Cerebellar cortex (tissue), 1 donor: ENCODE data around the gene ADAMTS16.
A peak's percentile ranks its signal among the peaks of the same experiment; 100 is the strongest.
"Not testable (repeated sequence)": the region's sequence is repeated elsewhere in the genome, so short reads cannot be mapped to it uniquely, and the experiment has no call there.

ENCODE experiments used
- DNase-seq: peaks from one replicate; pipeline ENCODE4 v3.0.0-alpha.2; 2015; ENCODE audit warnings: low spot score

Gene ADAMTS16, protein sequence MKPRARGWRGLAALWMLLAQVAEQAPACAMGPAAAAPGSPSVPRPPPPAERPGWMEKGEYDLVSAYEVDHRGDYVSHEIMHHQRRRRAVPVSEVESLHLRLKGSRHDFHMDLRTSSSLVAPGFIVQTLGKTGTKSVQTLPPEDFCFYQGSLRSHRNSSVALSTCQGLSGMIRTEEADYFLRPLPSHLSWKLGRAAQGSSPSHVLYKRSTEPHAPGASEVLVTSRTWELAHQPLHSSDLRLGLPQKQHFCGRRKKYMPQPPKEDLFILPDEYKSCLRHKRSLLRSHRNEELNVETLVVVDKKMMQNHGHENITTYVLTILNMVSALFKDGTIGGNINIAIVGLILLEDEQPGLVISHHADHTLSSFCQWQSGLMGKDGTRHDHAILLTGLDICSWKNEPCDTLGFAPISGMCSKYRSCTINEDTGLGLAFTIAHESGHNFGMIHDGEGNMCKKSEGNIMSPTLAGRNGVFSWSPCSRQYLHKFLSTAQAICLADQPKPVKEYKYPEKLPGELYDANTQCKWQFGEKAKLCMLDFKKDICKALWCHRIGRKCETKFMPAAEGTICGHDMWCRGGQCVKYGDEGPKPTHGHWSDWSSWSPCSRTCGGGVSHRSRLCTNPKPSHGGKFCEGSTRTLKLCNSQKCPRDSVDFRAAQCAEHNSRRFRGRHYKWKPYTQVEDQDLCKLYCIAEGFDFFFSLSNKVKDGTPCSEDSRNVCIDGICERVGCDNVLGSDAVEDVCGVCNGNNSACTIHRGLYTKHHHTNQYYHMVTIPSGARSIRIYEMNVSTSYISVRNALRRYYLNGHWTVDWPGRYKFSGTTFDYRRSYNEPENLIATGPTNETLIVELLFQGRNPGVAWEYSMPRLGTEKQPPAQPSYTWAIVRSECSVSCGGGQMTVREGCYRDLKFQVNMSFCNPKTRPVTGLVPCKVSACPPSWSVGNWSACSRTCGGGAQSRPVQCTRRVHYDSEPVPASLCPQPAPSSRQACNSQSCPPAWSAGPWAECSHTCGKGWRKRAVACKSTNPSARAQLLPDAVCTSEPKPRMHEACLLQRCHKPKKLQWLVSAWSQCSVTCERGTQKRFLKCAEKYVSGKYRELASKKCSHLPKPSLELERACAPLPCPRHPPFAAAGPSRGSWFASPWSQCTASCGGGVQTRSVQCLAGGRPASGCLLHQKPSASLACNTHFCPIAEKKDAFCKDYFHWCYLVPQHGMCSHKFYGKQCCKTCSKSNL

DNA sequence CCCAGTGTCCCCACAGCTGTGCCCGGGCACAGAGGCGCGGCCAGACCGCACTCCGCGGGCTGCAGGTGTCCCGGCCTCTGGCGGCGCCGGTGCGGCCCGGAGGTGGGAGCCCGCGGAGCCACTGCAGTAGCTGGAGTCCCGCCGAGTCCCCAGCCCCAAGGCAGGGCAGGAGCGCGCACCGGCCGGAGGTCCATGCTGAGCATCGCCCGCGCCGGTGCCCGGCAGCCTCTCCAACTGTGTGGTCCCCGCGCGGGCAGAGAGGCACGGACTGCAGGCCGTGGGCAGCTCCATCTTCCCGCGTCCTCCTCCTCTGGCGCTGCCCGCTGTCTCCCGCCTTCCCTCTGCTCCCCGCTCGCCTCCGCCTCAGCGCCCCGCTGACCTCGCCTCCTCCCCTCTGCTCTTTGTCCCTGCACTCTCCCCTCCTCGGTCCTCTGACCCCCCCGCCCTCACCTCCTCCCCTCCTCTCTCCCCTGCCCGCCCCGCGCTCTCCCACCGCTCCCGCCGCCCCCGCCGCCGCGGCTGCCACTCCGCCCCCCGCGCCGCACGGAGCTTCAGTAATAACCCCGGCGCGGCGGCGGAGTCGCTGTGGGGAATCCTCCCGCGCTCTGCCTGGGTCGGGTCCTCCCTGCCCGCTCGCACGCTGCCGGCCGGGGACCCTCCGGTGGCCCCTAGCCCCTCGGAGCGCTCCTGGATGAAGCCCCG is at the start of gene ADAMTS16:
TSS of gene ADAMTS16 (plus strand) at position 554 of the 702 bp plus-strand sequence. CDS start at position 692, 138 bp downstream.
- peak; percentile 31 for DNase-seq

DNA sequence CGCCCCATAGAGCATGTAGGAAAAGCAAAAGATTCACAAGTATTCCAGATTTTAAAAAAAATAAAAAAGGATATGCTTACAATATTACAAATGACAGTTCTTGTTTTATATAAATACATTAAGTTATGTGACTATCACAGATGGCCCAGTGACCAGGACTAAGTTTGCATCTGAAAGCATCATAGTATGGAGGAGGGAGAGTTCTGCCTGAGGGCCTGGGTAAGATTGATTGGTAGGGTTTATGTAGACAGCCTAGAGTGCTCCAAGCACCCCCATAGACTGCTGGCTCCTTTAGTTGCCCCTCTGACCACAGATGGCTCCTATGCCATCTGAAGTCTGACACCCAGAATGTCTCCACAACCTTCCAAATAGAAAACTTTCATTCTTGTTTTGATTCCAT is 48.0 kb upstream of the ADAMTS16 start:
- no peak for DNase-seq

DNA sequence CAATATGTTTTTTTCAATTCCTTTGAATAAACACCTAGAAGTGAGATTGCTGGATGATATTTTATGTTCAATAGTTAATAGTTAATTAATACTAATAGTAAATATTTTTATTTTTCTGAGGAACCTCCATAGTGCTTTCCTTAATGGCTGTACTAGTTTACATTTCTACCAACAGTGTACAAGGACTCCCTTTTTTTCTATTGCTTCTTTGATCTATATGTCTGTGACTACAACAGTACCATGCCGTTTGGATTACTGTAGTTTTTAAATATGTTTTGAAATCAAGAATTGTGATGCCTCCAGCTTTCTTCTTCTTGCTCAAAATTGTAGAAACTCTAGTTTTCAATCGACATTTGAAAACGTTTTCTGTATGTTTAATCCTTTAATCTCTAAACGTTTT is 39.5 kb upstream of the ADAMTS16 start:
- no peak for DNase-seq

DNA sequence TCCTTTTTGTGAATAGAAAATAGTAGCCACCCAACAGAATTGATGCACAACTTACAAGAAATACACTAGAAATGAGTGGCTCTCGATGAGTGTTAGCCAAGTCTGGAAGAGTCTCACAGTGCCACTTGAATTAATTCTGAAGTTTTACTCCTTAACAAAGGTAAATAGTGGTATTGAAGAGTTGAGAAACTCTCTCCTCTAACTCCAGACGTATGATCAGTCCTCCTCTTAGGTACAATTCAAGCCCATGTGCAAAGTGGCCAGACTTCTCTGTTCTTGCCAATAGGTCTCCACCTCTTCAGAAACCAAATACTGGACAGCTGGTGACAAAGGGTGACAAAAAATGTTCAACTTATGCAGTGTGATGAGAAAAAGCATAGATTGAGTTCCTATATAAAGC is 38.5 kb upstream of the ADAMTS16 start:
- DNase-seq = no peak

DNA sequence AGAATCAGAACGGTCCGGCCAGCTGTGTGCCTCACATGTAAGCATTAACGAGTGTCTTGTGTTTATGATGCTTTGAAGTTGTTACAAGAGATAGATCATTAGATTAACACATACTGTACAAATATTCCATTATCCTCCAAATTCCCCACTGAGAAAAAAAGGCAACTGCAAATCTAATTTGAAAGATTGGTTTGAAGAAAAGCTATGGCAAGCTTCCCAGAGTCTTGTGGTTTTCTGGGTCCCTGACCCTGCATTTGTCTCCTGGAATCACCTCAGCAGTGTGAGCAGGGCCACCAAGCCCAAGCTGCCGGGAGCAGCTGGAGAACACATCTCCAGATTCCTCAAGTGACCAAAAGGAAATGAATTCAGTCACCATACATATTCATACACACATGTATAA is 36.9 kb upstream of the ADAMTS16 start:
- DNase-seq = no peak

DNA sequence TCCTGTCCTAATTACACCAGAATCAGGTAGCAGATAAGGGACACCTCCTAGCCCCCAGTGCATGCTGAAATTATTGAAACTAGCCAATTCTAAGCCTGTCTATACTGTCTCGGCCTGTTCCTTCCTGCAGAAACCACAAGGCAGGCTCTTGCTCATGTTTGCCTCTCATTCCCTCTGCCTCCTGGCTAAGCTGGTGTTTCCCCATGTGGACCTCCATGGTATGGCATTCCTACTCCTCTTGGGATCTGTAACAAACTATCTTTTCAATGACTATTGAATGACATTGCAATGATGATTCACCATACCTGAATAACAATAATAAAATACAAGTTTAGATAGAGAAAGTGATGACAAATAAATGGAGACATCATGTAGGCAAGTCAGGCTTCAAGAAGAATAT is 35.6 kb upstream of the ADAMTS16 start:
- no peak for DNase-seq

DNA sequence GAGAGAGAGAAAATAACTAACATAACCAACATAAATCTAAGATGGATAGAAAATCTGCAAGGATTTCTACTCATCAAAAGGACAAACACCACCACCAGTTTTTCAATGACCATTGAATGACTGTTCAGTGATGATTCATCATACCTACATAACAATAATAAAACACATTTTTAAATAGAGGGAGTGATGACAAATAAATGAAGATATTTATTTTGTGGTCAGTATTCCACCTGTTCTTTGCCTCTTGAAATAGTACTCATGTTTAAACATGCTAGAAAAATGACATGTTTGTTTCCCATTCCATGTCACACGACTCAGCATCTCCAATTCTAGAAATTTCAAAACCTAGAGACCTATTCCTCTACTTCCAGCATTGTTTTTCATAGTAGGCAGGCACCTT is 34.6 kb upstream of the ADAMTS16 start:
- DNase-seq = no peak

DNA sequence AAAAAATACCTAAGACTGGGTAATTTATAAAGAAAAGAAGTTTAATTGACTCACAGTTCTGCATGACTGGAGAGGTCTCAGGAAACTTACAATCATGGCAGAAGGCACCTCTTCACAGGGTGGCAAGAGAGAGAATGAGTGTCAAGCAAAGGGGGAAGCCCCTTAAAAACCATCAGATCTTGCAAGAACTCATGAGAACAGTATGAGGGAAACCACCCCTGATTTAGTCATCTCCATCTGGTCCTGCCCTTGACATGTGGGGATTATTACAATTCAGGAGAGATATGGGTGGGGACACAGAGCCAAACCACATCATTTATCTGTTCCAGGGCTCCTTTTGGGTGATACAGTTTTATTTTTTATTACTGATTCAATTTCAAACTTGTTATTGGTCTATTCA is 23.2 kb upstream of the ADAMTS16 start:
- no peak for DNase-seq

DNA sequence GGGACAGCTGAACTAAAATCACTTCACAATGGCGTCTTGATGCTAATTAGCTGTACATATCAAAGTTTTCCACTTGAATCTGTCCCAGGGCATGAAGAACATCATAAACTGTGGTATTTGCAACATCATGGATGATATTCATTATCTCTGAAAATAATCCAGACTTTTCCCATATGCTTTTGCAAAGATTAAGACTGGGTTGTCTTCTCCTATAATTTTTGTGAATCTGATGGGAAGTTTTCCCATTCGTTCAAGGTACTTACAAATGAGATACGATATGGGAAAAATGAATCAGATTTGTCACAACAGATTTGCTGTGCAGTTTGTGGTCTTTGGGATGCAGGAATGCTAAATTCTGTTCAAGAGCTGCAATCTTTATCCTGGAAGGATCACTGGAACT is 17.4 kb upstream of the ADAMTS16 start:
- no peak for DNase-seq

DNA sequence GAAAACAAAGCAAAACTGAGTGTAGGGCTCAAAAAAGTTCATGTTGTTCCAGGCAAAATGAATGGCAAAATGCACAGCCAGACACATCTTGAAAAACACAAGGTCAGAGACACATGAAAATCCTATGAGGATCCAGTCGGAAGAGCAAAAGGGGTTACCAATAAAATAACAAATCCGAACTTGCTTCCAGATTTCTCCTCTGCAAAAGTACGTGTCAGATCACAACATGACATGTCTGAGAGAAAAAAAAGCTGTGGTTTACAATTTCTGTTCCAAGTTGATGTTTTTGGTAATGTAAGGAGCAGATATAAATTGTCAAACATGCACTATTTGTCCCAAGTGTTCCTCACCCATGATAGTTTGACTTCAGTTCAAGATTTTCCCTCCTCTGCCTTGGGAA is 15.9 kb upstream of the ADAMTS16 start:
- no peak for DNase-seq

DNA sequence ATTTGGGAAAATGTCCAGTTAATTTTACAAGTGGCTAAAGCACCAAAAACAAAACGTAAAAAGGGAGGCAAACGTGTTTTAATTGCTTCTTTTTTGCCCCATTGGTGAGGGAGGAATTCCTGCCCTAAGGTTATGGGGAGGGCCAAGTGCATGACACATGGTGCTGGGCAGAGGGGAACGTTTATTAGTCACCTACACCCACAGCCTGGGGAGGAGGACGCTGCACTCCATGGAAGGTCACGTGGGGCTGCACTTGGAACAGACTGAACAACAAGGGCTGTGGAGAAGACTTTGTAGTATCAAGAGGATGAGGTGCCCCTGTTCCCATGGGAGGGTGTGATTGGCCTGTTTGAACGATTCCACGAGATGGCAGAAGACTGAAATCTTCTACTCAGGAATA is 13.7 kb upstream of the ADAMTS16 start:
- no peak for DNase-seq

DNA sequence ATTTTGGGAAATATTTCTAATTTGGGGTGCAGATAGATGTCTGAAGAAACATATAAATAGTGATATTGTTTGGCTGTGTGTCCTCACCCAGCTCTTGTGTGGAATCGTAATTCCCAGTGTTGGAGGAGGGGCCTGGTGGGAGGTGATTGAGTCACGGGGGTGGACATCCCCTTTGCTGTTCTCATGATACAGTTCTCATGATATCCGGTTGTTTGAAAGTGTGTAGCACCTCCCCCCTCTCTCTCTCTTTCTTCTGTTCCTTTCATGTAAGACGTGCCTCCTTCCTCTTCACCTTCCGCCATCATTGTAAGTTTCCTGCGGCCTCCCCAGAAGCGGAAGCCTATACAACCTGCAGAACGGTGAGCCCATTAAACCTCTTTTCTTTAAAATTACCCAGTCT is 11.4 kb upstream of the ADAMTS16 start:
- DNase-seq = no peak

DNA sequence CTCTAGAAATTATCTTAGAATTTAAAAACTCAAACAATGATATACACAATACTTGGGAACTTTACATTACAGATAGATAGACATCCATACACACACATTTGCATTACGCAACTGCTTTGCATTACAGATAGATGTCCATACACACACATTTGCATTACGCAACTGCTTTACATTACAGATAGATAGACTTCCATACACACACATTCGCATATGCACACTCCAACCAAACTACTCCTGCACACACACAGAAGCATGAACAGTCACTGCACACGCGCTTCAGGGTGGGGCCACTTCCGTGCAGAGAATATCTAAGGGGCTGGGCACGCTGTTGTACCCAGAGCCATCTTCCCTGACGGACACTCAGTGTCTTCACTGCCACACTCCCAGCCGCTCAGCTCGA is 7.9 kb upstream of the ADAMTS16 start:
- no peak for DNase-seq

DNA sequence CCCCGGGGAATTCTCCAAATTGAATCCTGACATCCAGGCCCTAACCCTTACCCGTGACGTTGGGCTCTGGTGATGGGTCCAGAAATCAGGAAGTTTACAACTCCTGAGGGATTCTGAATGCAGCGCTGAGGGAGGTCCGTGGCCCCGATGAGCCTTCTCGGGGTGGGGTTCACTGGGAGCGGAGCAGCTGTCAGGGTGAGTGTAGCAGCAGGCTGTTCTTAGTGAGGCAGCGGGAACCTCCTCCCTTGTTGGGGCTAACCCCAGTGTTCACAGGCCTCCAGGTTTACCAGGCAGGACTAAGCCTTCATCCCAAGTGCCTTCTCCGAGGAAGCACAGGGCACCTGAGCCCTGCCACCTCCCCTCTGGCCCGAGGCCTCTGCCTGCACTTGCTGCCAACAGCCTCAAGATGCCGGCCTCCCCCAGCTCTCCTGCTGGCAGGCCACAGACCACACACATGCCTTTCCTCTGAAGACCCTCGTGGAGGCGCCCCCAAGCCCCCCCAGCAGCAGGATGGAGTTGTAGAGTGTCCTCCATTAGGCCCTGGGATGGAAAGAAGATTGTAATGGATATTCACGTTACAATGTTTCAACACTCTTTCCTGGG is 7.3 kb upstream of the ADAMTS16 start:
- no peak for DNase-seq

DNA sequence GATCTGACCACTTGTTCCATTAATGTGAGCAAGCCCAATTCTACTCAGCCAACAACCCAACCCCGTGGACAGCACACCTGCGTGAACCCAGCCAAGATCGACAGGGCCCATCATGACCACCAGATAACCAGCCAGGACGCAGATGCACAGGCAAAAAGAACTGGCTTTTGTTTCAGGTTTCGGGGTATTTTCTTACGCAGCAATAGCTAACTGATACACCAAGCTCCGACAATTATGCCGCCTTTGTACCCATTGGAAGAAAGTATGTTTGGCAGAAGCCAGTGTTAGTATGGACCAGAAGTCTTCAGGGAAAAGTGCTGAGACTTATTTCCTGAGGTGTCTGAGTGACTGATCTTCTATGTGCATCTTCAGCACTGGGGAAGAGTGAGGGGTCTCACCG is 6.0 kb upstream of the ADAMTS16 start:
- DNase-seq = no peak

DNA sequence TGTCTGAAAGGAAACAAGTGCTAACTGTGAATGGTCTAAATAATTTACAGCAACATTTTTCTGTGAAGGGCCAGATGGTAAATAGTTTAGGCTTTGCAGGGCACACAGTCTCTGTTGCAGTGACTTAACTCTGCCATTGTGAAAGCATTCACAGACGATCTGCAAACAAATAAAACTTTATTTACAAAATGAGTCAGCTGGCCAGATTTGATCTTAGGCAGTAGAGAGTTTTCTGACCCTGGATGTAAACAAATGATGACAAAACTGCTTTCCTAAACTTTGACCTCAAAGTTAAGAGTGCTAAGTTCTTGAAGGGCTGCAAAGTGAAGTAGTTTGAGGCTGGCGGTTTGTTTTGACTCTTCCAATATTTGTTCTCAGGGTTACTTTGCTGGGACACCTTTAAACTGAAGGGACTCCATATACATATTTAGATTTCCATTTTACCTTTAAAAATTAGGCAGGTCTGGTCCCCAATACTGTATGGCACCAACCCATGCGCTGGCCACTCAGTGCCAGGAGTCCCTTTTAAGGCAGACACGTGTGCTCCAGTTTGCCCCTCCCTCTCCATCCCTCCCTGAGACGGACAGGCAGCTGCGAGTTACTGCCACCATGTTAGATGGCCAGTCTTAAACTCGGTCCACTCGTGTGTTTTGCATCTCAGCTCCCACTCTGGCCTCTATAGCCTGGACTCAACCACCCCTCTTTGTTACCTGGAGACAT is 4.0 kb upstream of the ADAMTS16 start:
- DNase-seq = no peak

DNA sequence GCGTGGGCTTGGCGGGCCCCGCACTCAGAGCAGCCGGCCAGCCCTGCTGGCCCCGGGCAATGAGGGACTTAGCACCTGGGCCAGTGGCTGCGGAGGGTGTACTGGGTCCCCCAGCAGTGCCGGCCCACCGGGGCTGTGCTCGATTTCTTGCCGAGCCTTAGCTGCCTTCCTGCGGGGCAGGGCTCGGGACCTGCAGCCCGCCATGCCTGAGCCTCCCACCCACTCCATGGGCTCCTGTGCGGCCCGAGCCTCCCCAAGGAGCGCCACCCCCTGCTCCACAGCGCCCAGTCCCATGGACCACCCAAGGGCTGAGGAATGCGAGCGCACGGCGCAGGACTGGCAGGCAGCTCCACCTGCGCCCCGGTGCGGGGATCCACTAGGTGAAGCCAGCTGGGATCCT is 2.3 kb upstream of the ADAMTS16 start:
- DNase-seq = not testable (repeated sequence)

DNA sequence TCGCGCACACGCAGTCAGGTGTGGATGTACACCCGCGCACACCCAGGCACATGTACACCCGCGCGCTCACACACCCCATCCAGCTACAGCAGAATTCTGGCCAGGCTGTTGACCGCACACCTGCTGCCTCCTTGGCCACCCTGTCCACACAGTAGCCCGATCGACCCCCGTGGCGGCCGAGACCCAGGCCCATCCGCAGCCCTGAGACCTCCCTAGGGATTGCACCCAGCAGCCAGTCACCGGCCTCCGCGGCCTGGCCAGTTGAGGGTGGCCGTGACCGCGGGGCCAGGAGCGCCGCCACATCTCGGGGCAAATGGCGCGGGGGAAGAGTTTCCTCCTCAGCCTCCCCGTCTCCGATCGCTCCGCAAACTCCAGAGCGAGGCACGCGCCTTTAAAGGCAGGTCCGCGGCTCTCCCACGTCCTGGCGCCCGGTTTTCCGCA is 774 bp upstream of the ADAMTS16 start:
- DNase-seq = no peak

DNA sequence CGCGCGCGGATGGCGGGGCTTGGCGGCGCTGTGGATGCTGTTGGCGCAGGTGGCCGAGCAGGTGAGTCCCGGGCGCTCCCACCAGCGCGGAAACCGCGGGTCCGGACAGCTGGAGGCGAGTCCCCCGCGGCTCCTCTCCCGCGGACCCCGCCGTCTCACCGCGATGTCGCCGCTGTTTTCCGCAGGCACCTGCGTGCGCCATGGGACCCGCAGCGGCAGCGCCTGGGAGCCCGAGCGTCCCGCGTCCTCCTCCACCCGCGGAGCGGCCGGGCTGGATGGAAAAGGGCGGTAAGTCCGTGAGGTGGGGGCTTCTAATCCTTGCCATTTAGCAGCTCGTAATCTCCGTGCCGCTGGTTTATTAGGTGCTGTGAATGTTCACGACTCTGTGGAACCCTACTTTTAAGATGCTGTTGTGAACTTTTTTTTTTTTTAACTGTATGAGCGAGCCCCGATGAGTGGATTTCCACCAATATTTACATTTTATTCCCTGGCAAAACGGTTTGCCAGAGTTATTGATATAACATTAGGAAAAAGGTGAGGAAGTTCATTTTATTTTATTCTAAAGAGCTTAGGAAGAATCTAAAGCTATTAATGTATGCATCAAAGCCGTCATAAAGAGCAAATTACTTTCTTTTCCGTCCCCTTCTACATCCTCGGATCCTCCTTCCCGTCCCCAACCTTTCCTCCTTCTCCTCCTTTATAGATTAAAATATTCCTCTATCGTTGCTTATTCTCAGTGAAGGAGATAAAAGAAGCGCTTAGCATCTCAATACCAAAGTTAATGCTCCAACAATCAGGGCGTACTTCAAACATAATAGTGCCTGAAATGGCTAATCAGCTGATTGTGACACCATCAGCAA is 579 bp downstream of the ADAMTS16 start:
- DNase-seq = peak; percentile 39

DNA sequence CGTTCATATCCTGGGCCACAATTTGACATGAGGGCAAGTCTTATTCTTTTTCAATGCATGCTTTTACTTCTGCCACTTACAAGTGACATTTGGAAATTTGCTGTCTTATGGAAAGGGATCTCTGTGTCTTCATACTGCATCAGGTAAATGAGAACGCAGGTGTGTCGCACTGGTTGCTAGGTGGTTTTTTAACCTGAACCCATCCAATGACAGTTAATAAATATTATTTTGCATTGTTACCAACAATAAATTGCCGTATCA is 1.1 kb downstream of the ADAMTS16 start:
- DNase-seq = peak; percentile 58
